H1 (cell line): ENCODE results near the gene CMTM3. TPM values are rescaled to one million over a fixed set of nuclear protein-coding genes. Genes with fewer than 3 reads are reported as not detected.

Experiments
- ASH2L ChIP-seq: fragments of 200-600, 300-600 bp; sonication (generic); IDR thresholded peaks from one replicate; pipeline ENCODE4 v1.7.1; 2017; ENCODE audit warnings: low read length
- CBX5 ChIP-seq: fragments of 300-800, 300-1000 bp; sonication (generic); IDR thresholded peaks from 2 replicates; pipeline ENCODE4 v1.7.1; 2016; ENCODE audit warnings: antibody characterized with exemption, low read length, low read depth
- GABPA ChIP-seq: IDR thresholded peaks from 2 replicates; pipeline ENCODE4 v1.6.1; 2011; ENCODE audit warnings: mild to moderate bottlenecking, low read length, moderate library complexity, borderline replicate concordance; ENCODE audit not compliant: insufficient read depth
- MAFK ChIP-seq: IDR thresholded peaks from 2 replicates; pipeline ENCODE4 v1.6.1; 2012; ENCODE audit warnings: low read depth, mild to moderate bottlenecking, improper control_type of control experiment, low read length
- SAP30 ChIP-seq: fragments of 300-600 bp; sonication (generic); IDR thresholded peaks from 2 replicates; pipeline ENCODE4 v1.7.1; 2012; ENCODE audit warnings: low read length, moderate library complexity, mild to moderate bottlenecking, inconsistent platforms; ENCODE audit not compliant: insufficient read depth, insufficient replicate concordance
- polyA plus RNA-seq, 7 experiments: library from polyadenylated mRNA; depleted of rRNA in 3 of 7; stranded (reverse) in 5 of 7; unstranded in 2 of 7; fragments of >200 nt in 5 of 7; fragments of 200-250 nt in 2 of 7; gene quantifications; 1 replicate in 5 of 7; 2 replicates in 1 of 7; 4 replicates in 1 of 7; pipeline versions ENCODE4 v1.2.1 to v1.2.3, GENCODE V29; 2011 to 2013; ENCODE audit warnings: missing spikeins in 2 of 7, mixed read lengths in 2 of 7
- total RNA-seq: library from RNA; stranded (reverse); fragmentation: NEBNext Ultra II Directional; extraction: Animal tissue kit (Norgen Biotek cat#: 25700); gene quantifications from 2 replicates; pipeline ENCODE4 v1.2.1, GENCODE V29; 2021
- TF ChIP-seq, protein P1 (sequence below): fragments of 300-600 bp; sonication (generic); IDR thresholded peaks from 2 replicates; pipeline ENCODE4 v1.7.1; 2012; ENCODE audit warnings: low read length, moderate library complexity, mild to moderate bottlenecking, inconsistent platforms; ENCODE audit not compliant: insufficient replicate concordance
- TF ChIP-seq, protein P2 (sequence below), 3 experiments: IDR thresholded peaks; 1 replicate in 2 of 3; 2 replicates in 1 of 3; pipeline versions ENCODE4 v1.5.1 to v1.6.1; 2011; ENCODE audit warnings: low read length in 3 of 3, mild to moderate bottlenecking in 3 of 3, inconsistent platforms in 2 of 3, low read depth in 1 of 3, moderate library complexity in 1 of 3; ENCODE audit not compliant: insufficient read depth in 1 of 3; ENCODE audit errors: control extremely low read depth in 1 of 3

The CMTM3 gene
- total and polyA plus RNA-seq, 2 of the 8 experiments (the other 6 are each of a cell fraction or from before 2014, with no cell fraction given) = 24.7 to 24.8 TPM

DNA sequence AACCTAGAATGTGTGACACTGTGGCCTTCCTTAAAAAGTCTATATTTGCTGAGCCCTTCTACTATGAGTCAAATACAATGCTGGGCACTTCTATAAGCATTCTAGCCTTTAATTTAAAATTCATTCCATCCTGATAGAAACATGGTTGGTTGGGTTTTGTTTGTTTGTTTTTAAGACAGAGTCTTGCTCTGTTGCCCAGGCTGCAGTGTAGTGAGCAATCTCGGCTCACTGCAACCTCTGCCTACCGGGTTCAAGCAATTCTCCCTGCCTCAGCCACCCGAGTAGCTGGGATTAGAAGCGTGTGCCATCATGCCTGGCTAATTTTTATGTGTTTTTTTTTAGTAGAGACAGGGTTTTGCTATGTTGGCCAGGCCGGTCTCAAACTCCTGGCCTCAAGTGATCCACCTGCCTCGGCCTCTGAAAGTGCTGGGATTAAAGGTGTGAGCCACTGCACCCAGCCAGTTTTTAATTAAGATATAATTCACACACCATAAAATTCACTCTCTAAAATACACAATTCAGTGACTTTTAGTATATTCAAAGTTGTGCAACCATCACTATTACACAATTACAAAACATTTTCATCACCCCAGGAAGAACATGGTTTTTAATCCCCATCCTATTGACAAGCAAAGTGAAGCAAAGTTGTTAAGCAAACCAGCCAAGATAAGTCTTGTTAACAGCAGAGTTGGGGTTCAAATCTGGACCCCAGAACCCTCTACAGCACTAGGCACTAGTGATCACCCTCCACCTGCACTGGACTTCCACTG is 49.3 kb downstream of the CMTM3 start (continued):
- no peak for TF ChIP-seq SAP30
- TF ChIP-seq, protein P1, sequence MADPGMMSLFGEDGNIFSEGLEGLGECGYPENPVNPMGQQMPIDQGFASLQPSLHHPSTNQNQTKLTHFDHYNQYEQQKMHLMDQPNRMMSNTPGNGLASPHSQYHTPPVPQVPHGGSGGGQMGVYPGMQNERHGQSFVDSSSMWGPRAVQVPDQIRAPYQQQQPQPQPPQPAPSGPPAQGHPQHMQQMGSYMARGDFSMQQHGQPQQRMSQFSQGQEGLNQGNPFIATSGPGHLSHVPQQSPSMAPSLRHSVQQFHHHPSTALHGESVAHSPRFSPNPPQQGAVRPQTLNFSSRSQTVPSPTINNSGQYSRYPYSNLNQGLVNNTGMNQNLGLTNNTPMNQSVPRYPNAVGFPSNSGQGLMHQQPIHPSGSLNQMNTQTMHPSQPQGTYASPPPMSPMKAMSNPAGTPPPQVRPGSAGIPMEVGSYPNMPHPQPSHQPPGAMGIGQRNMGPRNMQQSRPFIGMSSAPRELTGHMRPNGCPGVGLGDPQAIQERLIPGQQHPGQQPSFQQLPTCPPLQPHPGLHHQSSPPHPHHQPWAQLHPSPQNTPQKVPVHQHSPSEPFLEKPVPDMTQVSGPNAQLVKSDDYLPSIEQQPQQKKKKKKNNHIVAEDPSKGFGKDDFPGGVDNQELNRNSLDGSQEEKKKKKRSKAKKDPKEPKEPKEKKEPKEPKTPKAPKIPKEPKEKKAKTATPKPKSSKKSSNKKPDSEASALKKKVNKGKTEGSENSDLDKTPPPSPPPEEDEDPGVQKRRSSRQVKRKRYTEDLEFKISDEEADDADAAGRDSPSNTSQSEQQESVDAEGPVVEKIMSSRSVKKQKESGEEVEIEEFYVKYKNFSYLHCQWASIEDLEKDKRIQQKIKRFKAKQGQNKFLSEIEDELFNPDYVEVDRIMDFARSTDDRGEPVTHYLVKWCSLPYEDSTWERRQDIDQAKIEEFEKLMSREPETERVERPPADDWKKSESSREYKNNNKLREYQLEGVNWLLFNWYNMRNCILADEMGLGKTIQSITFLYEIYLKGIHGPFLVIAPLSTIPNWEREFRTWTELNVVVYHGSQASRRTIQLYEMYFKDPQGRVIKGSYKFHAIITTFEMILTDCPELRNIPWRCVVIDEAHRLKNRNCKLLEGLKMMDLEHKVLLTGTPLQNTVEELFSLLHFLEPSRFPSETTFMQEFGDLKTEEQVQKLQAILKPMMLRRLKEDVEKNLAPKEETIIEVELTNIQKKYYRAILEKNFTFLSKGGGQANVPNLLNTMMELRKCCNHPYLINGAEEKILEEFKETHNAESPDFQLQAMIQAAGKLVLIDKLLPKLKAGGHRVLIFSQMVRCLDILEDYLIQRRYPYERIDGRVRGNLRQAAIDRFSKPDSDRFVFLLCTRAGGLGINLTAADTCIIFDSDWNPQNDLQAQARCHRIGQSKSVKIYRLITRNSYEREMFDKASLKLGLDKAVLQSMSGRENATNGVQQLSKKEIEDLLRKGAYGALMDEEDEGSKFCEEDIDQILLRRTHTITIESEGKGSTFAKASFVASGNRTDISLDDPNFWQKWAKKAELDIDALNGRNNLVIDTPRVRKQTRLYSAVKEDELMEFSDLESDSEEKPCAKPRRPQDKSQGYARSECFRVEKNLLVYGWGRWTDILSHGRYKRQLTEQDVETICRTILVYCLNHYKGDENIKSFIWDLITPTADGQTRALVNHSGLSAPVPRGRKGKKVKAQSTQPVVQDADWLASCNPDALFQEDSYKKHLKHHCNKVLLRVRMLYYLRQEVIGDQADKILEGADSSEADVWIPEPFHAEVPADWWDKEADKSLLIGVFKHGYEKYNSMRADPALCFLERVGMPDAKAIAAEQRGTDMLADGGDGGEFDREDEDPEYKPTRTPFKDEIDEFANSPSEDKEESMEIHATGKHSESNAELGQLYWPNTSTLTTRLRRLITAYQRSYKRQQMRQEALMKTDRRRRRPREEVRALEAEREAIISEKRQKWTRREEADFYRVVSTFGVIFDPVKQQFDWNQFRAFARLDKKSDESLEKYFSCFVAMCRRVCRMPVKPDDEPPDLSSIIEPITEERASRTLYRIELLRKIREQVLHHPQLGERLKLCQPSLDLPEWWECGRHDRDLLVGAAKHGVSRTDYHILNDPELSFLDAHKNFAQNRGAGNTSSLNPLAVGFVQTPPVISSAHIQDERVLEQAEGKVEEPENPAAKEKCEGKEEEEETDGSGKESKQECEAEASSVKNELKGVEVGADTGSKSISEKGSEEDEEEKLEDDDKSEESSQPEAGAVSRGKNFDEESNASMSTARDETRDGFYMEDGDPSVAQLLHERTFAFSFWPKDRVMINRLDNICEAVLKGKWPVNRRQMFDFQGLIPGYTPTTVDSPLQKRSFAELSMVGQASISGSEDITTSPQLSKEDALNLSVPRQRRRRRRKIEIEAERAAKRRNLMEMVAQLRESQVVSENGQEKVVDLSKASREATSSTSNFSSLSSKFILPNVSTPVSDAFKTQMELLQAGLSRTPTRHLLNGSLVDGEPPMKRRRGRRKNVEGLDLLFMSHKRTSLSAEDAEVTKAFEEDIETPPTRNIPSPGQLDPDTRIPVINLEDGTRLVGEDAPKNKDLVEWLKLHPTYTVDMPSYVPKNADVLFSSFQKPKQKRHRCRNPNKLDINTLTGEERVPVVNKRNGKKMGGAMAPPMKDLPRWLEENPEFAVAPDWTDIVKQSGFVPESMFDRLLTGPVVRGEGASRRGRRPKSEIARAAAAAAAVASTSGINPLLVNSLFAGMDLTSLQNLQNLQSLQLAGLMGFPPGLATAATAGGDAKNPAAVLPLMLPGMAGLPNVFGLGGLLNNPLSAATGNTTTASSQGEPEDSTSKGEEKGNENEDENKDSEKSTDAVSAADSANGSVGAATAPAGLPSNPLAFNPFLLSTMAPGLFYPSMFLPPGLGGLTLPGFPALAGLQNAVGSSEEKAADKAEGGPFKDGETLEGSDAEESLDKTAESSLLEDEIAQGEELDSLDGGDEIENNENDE = no peak
- TF ChIP-seq ASH2L = no peak
- no peak for TF ChIP-seq CBX5
- TF ChIP-seq GABPA = no peak
- TF ChIP-seq, protein P2, sequence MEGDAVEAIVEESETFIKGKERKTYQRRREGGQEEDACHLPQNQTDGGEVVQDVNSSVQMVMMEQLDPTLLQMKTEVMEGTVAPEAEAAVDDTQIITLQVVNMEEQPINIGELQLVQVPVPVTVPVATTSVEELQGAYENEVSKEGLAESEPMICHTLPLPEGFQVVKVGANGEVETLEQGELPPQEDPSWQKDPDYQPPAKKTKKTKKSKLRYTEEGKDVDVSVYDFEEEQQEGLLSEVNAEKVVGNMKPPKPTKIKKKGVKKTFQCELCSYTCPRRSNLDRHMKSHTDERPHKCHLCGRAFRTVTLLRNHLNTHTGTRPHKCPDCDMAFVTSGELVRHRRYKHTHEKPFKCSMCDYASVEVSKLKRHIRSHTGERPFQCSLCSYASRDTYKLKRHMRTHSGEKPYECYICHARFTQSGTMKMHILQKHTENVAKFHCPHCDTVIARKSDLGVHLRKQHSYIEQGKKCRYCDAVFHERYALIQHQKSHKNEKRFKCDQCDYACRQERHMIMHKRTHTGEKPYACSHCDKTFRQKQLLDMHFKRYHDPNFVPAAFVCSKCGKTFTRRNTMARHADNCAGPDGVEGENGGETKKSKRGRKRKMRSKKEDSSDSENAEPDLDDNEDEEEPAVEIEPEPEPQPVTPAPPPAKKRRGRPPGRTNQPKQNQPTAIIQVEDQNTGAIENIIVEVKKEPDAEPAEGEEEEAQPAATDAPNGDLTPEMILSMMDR (IDR thresholded peaks at IDR 0.05; ENCODE audit: control extremely low read depth in 1 of 3, insufficient read depth in 1 of 3, low read depth in 1 of 3, low read length in 3 of 3) = no peak
- no peak for TF ChIP-seq MAFK
